Limb (tissue), 2 donors: ENCODE data around the gene KLK4.
"Not testable (repeated sequence)": the region's sequence is repeated elsewhere in the genome, so short reads cannot be mapped to it uniquely, and the experiment has no call there.

Experiments used
- DNase-seq, 2 donors: peaks; one replicate each; pipeline ENCODE4 v3.0.0-alpha.2; 2016; ENCODE audit errors: extremely low spot score in 2 of 2

Gene KLK4

GRCh38 chr19:50912727-50913716 lies 1.8 kb upstream of the KLK4 start:
- DNase-seq = no peak

- DNase-seq = no peak
Observed at GRCh38 chr19:50912102-50912599, 956 bp upstream of the KLK4 start.

- no peak for DNase-seq
Observed at GRCh38 chr19:50910722-50911121, 473 bp downstream of the KLK4 start.

- DNase-seq = peak in 1 of 2 donors; percentile 69
Observed at GRCh38 chr19:50909240-50910070, 1.7 kb downstream of the KLK4 start.

- no peak for DNase-seq
Observed at GRCh38 chr19:50908336-50908735, 2.9 kb downstream of the KLK4 start.

GRCh38 chr19:50906217-50906616 lies 5.0 kb downstream of the KLK4 start:
- no peak for DNase-seq

- DNase-seq = no peak
Observed at GRCh38 chr19:50902640-50903039, 8.6 kb downstream of the KLK4 start.

- DNase-seq = no peak
Observed at GRCh38 chr19:50899569-50899968, 11.6 kb downstream of the KLK4 start.

GRCh38 chr19:50898018-50898417 lies 13.2 kb downstream of the KLK4 start:
- no peak for DNase-seq

- no peak for DNase-seq
Observed at GRCh38 chr19:50897612-50898011, 13.6 kb downstream of the KLK4 start.

- no peak for DNase-seq
Observed at GRCh38 chr19:50897191-50897607, 14.0 kb downstream of the KLK4 start.

- DNase-seq = no peak
Observed at GRCh38 chr19:50896591-50897190, 14.5 kb downstream of the KLK4 start.

- not testable (repeated sequence) for DNase-seq
Observed at GRCh38 chr19:50896089-50896590, 15.1 kb downstream of the KLK4 start.

GRCh38 chr19:50894478-50895356 lies 16.5 kb downstream of the KLK4 start:
- no peak for DNase-seq

GRCh38 chr19:50893047-50893736 lies 18.0 kb downstream of the KLK4 start:
- no peak for DNase-seq

- no peak for DNase-seq
Observed at GRCh38 chr19:50891253-50891625, 20.0 kb downstream of the KLK4 start.

GRCh38 chr19:50890422-50891252 lies 20.6 kb downstream of the KLK4 start:
- DNase-seq = no peak

- DNase-seq = no peak
Observed at GRCh38 chr19:50889638-50890037, 21.6 kb downstream of the KLK4 start.

GRCh38 chr19:50882188-50882587 lies 29.0 kb downstream of the KLK4 start:
- DNase-seq = no peak
